Adrenal gland (tissue), 12 donors: ENCODE data around the gene RNLS. TPM values are rescaled to one million over a fixed set of nuclear protein-coding genes. Genes with fewer than 3 reads are reported as not detected.

Source experiments
- DNase-seq, 7 donors: peaks; one replicate each; pipeline ENCODE4 v3.0.0-alpha.2; 2019 to 2020
- H3K27ac ChIP-seq, 5 donors: fragments of 200-600 bp; sonication (generic) in 4 of 5; 1 replicate in 3 of 5; 2 replicates in 2 of 5; pipeline versions ENCODE4 v1.5.1 to v1.8.0; 2016 to 2020; ENCODE audit warnings: mild to moderate bottlenecking in 1 of 5
- H3K27me3 ChIP-seq: fragments of 200-600 bp; 2 replicates; pipeline ENCODE4 v1.8.0; 2021
- H3K36me3 ChIP-seq, 2 donors: fragments of 200-600 bp; replicated peaks in 1 of 2; 1 replicate in 1 of 2; 2 replicates in 1 of 2; pipeline versions ENCODE4 v1.5.1 to v1.8.0; 2018 to 2022
- H3K4me1 ChIP-seq, 2 donors: fragments of 200-600 bp; replicated peaks in 1 of 2; 1 replicate in 1 of 2; 2 replicates in 1 of 2; pipeline versions ENCODE4 v1.5.1 to v1.8.0; 2018 to 2021
- H3K4me3 ChIP-seq, 4 donors: fragments of 200-600 bp; sonication (generic) in 3 of 4; one replicate each; pipeline ENCODE4 v1.5.1; 2016 to 2018
- H3K9me3 ChIP-seq, 3 donors: fragments of 200-600 bp; sonication (generic) in 1 of 3; replicated peaks in 1 of 3; 1 replicate in 2 of 3; 2 replicates in 1 of 3; pipeline versions ENCODE4 v1.5.1 to v1.8.0; 2016 to 2021
- POLR2A ChIP-seq, 2 donors: fragments of 450-650 bp; IDR thresholded peaks; one replicate each; pipeline ENCODE4 v1.6.1; 2017; ENCODE audit warnings: antibody characterized with exemption in 2 of 2, mild to moderate bottlenecking in 2 of 2, moderate library complexity in 1 of 2
- WGBS, 4 donors: extraction: QIAGEN DNeasy Blood & Tissue Kit in 2 of 4; methylation state at CpG; one replicate each; pipeline versions ENCODE4 v1.1.5 to v1.1.7; 2013 to 2017; 5-methylcytosine and 5-hydroxymethylcytosine counted together
- intact Hi-C, 2 donors: fragments of 100-400 bp; cut with DNase I; formaldehyde crosslinking; loops; one replicate each; pipeline versions ENCODE4 v1.14.1 to v1.15.0; 2022 to 2023
- polyA plus RNA-seq, 3 donors: library from polyadenylated mRNA; stranded (reverse); fragments of 200-250 nt in 2 of 3; fragments of 350-450 nt in 1 of 3; fragmentation: Illumina TruSeq in 1 of 3; extraction: RNeasy Lipid Tissue Mini Kit (QIAGEN cat#74804) in 1 of 3; gene quantifications; one replicate each; pipeline ENCODE4 v1.2.3, GENCODE V29; 2013 to 2014
- total RNA-seq, 9 donors: library from RNA; depleted of rRNA in 4 of 9; stranded (reverse); fragments of >200 nt in 4 of 9; fragments of 120-200 nt in 1 of 9; fragmentation: NEBNext Ultra II Directional in 1 of 9; extraction: Animal tissue kit (Norgen Biotek cat#: 25700) in 1 of 9; gene quantifications; one replicate each; pipeline versions ENCODE4 v1.1.0 to v1.2.4, GENCODE V29; 2013 to 2023
- TF ChIP-seq, protein P1 (sequence below), 6 experiments: fragments of 450-650 bp in 4 of 6; fragments of 200-600 bp in 2 of 6; sonication (generic) in 1 of 6; IDR thresholded peaks; 1 replicate in 5 of 6; 2 replicates in 1 of 6; pipeline versions ENCODE4 v1.5.1 to v1.8.0; 2016 to 2021; ENCODE audit warnings: antibody characterized with exemption in 6 of 6, mild to moderate bottlenecking in 2 of 6, moderate library complexity in 1 of 6
- donor health status: healthy with polysubstance abuse.
- donor health status: Bipolar disorder and iron deficiency.
- donor health status: DM: yes; HTN: yes; CAD: no.
- donor health status: DM: no; HTN: no; CAD: no.
- donor health status: DM: no; HTN: no; CAD: no.
- donor health status: DM: yes; HTN: yes; CAD: no.

The RNLS gene
- total and polyA plus RNA-seq, 12 donors: 7.2 to 51.3 (median 27.9) TPM

DNA sequence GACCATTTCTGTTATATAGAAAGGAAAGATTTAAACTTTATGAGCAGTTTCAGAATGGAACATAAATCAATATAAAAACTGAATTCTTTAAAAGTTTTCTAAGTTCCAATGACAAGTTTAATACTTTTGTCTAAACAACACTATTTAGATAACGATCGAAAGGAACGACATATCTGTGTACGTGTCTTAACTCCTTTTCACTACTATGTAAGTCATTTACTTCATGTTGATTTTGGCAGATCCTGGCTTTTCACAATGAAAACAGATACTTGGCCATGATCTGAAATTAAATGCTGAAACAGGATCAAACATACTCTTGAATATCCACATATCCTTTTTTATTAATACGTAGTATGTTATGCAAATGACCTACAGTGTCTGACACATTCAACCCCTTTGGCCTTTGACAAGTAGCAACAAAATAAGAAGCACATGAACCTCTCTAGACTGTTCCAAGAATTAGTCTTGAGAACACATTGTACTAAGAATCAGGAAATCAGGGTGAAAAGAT is 41.9 kb downstream of the RNLS start:
- TF ChIP-seq, protein P1, sequence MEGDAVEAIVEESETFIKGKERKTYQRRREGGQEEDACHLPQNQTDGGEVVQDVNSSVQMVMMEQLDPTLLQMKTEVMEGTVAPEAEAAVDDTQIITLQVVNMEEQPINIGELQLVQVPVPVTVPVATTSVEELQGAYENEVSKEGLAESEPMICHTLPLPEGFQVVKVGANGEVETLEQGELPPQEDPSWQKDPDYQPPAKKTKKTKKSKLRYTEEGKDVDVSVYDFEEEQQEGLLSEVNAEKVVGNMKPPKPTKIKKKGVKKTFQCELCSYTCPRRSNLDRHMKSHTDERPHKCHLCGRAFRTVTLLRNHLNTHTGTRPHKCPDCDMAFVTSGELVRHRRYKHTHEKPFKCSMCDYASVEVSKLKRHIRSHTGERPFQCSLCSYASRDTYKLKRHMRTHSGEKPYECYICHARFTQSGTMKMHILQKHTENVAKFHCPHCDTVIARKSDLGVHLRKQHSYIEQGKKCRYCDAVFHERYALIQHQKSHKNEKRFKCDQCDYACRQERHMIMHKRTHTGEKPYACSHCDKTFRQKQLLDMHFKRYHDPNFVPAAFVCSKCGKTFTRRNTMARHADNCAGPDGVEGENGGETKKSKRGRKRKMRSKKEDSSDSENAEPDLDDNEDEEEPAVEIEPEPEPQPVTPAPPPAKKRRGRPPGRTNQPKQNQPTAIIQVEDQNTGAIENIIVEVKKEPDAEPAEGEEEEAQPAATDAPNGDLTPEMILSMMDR (IDR thresholded peaks at IDR 0.05): no peak
- TF ChIP-seq POLR2A (IDR thresholded peaks at IDR 0.05): no peak
- intact Hi-C loops: no loop called here
- Histone ChIP-seq H3K27ac (peak overlapping the region in 3 of 5 donors; percentile 5 to 85 (median 75)), H3K9me3 (no peaks in the 10 kb centered on the region), H3K4me3 (no peak overlapping the region), H3K36me3 (no peaks in the 10 kb centered on the region), H3K4me1 (peaks cover 0 to 6% of the 10 kb centered on the region in 2 donors), H3K27me3 (no peaks in the 10 kb centered on the region)
- 77 to 83% (median 78%) methylated on average over 5 of the region's 5 CpGs for WGBS, 4 donors
- DNase-seq: no peak

DNA sequence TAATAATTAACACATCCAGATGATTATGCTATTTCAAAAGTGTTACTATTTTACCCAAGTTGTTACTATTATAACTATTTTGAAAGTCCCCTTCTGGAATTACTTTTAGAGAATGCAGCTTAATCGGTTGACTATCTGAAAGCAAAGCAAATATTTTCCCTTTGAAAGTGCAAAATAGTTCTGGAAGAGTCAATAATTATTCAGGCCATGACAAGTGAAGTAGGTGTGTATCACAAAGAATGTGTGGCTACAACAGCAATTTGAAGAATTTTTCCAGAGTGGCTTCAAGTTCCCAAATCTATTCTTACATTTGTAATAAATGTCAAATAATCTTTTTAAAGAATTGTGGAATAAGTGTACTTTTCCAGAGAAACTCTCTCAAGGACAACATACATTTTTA is 42.8 kb downstream of the RNLS start:
- peaks cover 0 to 6% of the 10 kb centered on the region in 2 donors for H3K4me1 ChIP-seq
- intact Hi-C loops: no loop called here

DNA sequence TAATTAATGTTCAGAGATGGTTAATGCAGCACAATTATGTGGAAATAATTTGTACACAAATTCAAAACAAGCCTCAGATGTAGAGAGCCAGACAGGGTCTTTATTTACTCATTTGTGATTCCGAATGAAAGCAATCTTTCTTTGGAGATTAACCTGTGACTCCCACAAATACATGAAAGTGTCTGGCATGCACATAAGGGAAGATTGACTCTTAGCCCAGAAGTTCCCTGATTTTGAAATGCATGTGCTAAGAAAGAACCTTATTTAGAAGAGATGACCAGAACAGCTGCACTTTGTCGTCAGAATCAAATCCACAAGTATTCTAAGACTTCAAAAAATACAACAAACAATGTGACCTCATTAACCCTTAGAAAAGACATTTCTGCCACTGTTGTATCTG is 45.1 kb downstream of the RNLS start:
- H3K9me3 ChIP-seq: no peaks in the 10 kb centered on the region
- TF ChIP-seq, protein P1 (IDR thresholded peaks at IDR 0.05): no peak
- no peak for TF ChIP-seq POLR2A (IDR thresholded peaks at IDR 0.05)
- 26 to 65% (median 47%) methylated on average over 2 of the region's 2 CpGs for WGBS, 4 donors
- no peak overlapping the region for H3K4me3 ChIP-seq
- DNase-seq: no peak
- intact Hi-C loops: no loop called here
- peaks cover 0 to 3% of the 10 kb centered on the region in 2 donors for H3K4me1 ChIP-seq
- no peaks in the 10 kb centered on the region for H3K36me3 ChIP-seq
- H3K27me3 ChIP-seq: no peaks in the 10 kb centered on the region
- peak overlapping the region in 2 of 5 donors; percentile 13 to 20 for H3K27ac ChIP-seq

More for the DNA sequence above, 42.8 kb downstream of the RNLS start:
- DNase-seq: no peak
- 68 to 82% (median 80%) methylated on average over 1 of the region's 1 CpG for WGBS, 4 donors
- Histone ChIP-seq H3K9me3 (no peaks in the 10 kb centered on the region), H3K27ac (peak overlapping the region in 3 of 5 donors; percentile 5 to 37 (median 11)), H3K4me3 (no peak overlapping the region), H3K36me3 (no peaks in the 10 kb centered on the region), H3K27me3 (no peaks in the 10 kb centered on the region)
- TF ChIP-seq POLR2A (IDR thresholded peaks at IDR 0.05): no peak
- TF ChIP-seq, protein P1 (IDR thresholded peaks at IDR 0.05): no peak

DNA sequence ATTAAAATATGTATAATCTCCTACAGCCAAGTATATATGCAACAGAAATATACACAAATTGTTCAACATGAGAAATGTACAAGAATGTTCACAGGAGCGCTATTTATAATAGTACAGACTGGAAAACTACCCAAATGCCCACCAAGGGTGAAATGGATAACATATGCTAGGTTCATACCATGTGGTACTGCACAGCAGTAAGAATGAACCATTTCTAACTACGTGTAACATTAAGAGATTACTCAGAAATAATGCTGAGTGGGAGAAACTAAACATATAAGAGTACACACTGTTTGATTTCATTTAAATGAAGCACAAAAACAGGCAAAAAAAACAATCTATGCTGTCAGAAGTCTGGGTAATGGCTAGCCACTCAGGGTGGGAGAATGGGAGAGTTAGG is 45.8 kb downstream of the RNLS start:
- 77 to 87% (median 83%) methylated on average over 2 of the region's 2 CpGs for WGBS, 4 donors
- Histone ChIP-seq H3K27me3 (no peaks in the 10 kb centered on the region), H3K4me3 (no peak overlapping the region), H3K36me3 (no peaks in the 10 kb centered on the region), H3K27ac (peak overlapping the region in 2 of 5 donors; percentile 38 to 62), H3K9me3 (no peaks in the 10 kb centered on the region), H3K4me1 (peaks cover 0 to 3% of the 10 kb centered on the region in 2 donors)
- intact Hi-C loops: no loop called here
- no peak for DNase-seq
- TF ChIP-seq, protein P1 (IDR thresholded peaks at IDR 0.05): no peak
- TF ChIP-seq POLR2A (IDR thresholded peaks at IDR 0.05): no peak
